Upper lobe of left lung (tissue), 4 donors: Measurements from ENCODE around the gene CSPG5.

Source experiments
- POLR2A ChIP-seq, 4 donors: fragments of 450-650 bp; IDR thresholded peaks; one replicate each; pipeline ENCODE4 v1.5.1; 2016 to 2017; ENCODE audit warnings: antibody characterized with exemption in 4 of 4, mild to moderate bottlenecking in 2 of 4
- POLR2AphosphoS5 ChIP-seq, 2 donors: sonication (generic); formaldehyde crosslinking; IDR thresholded peaks; one replicate each; pipeline ENCODE4 v1.5.1; 2017; ENCODE audit warnings: antibody characterized with exemption in 2 of 2
- TF ChIP-seq, protein P1 (sequence below), 6 experiments: fragments of 450-650 bp in 4 of 6; fragments of 200-600 bp in 2 of 6; sonication (generic) in 2 of 6; IDR thresholded peaks; one replicate each; pipeline ENCODE4 v1.5.1; 2016 to 2019; ENCODE audit warnings: antibody characterized with exemption in 6 of 6

DNA sequence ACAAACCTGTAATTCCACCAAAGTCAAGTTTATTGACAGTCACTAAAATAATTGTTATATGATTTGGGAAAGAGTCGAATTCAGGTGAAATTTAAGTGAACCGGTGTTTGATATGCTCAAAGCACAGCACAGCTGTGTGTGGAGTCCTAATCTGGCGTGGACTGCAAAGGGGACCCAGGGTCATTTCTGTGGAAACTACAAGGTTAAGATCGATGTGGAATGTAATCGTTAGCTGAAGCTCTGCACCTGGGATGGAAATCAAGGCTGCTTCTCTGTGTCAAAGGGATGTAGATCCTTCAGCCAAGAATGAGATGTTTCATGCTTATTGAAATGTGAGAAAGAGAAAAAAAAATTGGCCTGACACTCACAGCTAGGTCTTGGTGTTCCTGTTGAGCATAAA lies 63.6 kb downstream of the CSPG5 start:
- TF ChIP-seq, protein P1, sequence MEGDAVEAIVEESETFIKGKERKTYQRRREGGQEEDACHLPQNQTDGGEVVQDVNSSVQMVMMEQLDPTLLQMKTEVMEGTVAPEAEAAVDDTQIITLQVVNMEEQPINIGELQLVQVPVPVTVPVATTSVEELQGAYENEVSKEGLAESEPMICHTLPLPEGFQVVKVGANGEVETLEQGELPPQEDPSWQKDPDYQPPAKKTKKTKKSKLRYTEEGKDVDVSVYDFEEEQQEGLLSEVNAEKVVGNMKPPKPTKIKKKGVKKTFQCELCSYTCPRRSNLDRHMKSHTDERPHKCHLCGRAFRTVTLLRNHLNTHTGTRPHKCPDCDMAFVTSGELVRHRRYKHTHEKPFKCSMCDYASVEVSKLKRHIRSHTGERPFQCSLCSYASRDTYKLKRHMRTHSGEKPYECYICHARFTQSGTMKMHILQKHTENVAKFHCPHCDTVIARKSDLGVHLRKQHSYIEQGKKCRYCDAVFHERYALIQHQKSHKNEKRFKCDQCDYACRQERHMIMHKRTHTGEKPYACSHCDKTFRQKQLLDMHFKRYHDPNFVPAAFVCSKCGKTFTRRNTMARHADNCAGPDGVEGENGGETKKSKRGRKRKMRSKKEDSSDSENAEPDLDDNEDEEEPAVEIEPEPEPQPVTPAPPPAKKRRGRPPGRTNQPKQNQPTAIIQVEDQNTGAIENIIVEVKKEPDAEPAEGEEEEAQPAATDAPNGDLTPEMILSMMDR (IDR thresholded peaks at IDR 0.05), result no peak
- TF ChIP-seq POLR2A (IDR thresholded peaks at IDR 0.05) (no peak), POLR2AphosphoS5 (IDR thresholded peaks at IDR 0.05) (no peak)
